ENCODE data around the gene SYCP3.
"Not testable (repeated sequence)": the region's sequence is repeated elsewhere in the genome, so short reads cannot be mapped to it uniquely, and the experiment has no call there.

SYCP3 gene

DNA sequence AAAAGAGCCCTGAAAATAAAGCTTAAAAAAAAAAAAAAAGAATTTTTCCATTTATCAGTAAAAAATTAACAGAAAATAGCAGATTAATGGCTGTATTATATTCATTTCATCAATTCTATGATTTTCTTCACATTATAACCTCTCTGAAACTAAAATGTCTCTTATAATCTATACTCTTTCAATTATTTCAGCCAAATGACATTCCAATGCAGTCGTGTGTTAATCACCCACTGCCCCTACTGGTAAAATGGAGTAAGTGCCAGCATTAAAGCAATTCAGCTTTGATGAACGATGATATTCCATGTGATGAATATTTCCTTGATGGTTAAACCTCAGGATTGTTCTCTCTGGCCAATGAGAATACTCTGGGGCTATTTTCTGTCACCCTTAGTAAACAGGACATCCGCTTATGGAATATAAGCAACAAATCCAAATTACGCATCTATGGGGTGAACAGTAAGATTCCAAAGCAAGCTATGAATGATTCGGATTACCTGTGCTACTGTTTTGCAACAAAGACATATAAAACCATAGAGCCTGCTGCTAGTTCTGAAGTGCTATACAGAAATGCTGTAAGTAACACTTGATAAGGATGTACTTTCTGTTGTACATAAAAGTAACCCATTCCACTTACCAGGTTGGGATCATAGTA is 20.3 kb upstream of the SYCP3 start:
- no peak for DNase-seq (ENCODE audit: low read depth in 2 of 2)

- no peak for DNase-seq (ENCODE audit: low read depth in 2 of 2)
Measured at GRCh38 chr12:101750152-101750551, 10.9 kb upstream of the SYCP3 start.

DNA sequence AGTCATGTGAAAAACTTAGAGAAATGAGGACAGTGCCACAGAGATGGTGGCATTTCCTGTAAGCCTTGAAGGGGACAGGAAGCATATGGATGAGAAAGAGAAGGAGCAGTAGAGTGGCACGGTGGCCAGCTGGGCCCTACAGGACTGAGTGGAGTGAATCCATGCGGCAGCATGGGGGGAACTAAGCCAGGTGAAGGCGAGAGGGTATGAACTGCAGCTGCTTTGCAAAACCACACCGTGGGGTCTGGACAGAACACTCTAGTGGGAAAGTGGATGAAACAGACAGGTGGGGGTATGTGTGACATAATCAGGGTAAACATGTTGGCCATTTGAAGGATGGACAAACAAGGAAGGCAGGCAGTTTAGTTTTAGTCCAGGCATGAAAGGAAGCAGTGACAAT is 10.4 kb upstream of the SYCP3 start:
- DNase-seq (ENCODE audit: low read depth in 2 of 2), result no peak

DNA sequence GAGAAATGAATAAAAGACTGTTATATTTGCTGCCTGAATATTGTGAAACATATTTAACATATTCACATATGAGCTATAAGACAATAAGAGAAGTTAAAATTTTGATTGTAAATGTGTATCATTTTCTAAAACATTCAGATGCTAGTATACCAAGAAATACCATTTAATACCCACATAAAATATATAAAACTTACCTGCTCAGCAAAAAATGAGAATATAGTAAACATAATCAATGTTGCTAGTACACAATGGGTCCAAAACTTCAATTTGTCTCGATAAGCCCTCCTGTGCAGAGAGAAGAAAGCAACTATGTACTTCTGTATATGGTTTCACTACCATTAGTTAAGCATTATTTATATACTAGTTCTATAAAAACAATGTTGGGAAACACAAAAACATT is 9.6 kb upstream of the SYCP3 start:
- DNase-seq (ENCODE audit: low read depth in 2 of 2), result no peak

- DNase-seq (ENCODE audit: low read depth in 2 of 2), result no peak
Measured at GRCh38 chr12:101747697-101748096, 8.4 kb upstream of the SYCP3 start.

- no peak for DNase-seq (ENCODE audit: low read depth in 2 of 2)
Measured at GRCh38 chr12:101746661-101747060, 7.4 kb upstream of the SYCP3 start.

DNA sequence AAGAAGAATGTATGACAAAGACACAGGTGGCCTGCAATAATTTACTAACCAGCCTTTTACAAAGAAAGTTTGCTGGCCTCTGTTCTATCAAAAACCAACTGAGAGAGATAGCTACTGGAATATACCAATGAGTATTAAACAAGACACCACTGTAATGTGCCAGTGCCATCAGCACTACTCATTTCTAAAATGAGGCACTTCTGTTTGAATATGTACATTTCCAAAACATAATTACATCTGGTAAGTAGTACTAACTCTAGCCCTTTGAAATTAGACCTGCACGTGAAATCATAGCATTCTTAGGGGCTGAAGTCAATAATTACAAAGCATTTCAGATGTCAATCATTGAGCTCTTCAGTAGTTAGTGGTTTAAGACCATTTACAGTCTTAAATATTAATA is 6.9 kb upstream of the SYCP3 start:
- no peak for DNase-seq (ENCODE audit: low read depth in 2 of 2)

DNA sequence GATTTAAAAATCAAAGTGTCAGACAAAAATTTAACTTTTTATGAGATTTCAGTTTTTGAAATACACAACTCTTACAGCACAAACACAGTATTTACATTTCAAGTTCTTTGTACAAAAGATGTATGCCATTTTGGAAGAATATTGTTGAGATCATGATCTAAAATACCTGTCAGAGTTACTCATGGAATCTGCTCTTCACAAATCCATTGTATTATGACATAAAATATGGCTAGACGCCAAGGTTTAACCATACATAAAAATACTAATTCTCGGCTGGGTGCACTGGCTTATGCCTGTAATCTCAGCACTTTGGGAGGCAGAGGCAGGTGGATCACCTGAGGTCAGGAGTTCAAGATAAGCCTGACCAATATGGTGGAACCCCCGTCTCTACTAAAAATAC is 6.2 kb upstream of the SYCP3 start:
- DNase-seq (ENCODE audit: low read depth in 2 of 2), result no peak

DNA sequence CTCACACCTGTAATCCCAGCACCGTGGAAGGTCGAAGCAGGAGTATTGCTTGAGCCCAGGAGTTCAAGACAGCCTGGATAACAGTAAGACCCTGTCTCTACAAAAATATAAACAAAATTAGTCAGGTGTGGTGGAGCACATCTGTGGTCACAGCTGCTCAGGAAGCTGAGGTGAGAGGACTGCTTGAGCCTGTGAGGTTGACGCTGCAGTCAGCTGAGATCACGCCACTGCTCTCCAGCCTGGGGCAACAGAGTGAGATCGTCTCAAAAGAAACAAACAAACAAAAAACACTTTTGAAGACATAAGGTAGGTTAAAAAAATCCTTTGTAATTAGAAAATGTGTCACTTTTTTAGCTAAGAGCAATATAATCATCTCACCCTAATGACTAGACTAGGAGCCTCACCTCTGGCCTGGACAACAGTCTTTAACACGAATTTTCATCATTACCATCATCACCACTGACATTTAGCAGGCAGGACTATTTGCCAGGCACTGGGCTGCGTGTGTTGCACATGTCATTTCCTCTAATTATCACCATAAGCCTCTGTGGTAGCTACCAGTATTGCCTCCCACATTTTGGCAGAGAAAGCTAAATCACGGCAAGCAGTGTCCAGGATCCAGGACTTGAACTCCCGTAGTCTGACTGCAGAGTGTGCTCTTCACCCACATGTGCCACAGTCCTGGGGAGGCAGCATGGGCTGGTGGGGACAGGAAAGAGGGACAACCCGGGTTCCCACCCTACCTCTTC is 4.6 kb upstream of the SYCP3 start:
- DNase-seq (ENCODE audit: low read depth in 2 of 2), result no peak

- DNase-seq (ENCODE audit: low read depth in 2 of 2), result no peak
Measured at GRCh38 chr12:101743242-101743641, 4.0 kb upstream of the SYCP3 start.

DNA sequence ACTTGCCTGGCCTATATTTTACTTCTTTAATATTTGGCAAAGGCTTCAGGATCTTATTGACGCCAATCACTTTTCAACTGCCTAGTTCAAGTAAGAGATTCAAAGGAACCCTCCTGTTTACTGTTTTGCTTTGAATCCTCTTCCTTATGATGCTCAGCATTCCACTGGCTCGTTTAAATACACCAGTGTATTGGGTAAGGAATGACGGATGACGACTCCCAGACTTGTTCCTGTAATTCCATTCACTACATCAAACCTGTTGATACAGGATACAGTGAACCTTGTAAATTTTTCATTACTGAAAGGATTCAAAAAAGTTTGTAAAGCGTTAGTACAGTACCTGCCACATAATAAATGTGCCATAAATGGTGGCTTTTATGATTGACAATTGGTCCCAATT is 1.7 kb upstream of the SYCP3 start:
- DNase-seq (ENCODE audit: low read depth in 2 of 2), result no peak

GRCh38 chr12:101740566-101740965 is 1.3 kb upstream of the SYCP3 start:
- no peak for DNase-seq (ENCODE audit: low read depth in 2 of 2)

DNA sequence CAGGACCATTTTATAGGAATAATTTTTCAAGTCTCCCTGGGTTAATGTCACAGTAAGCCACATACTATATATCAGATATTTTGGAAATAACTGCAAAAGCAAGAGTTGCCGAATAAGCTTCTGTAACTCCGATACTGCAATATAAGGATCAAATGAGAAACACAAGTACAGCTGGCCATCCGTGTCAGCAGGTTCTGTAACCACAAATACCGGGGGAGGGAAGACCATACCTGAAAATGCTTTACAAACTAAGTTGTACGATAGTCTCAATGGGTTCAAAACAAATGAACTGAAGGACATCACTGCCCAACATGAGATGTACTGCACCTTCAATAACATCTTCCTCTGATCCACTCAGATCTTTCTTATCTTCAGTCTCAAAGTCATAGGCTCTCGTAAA is 1.8 kb downstream of the SYCP3 start:
- DNase-seq (ENCODE audit: low read depth in 2 of 2), result no peak

DNA sequence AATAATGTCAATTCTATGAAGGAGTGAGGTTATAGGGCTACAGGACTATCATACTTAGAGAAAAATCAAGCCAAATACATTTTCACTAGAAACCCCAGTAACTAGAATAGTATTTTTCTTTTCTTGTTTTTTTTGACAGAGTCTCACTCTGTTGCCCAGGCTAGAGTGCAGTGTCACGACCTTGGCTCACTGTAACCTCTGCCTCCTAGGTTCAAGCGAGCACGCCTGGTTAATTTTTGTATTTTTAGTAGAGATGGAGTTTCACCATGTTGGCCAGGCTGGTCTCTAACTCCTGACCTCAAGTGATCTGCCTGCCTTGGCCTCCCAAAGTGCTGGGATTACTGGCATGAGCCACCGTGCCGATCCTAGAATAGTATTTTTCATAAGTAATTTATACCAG is 4.8 kb downstream of the SYCP3 start:
- not testable (repeated sequence) for DNase-seq (ENCODE audit: low read depth in 2 of 2)

- DNase-seq (ENCODE audit: low read depth in 2 of 2), result no peak
Measured at GRCh38 chr12:101733166-101733565, 6.1 kb downstream of the SYCP3 start.

- DNase-seq (ENCODE audit: low read depth in 2 of 2), result no peak
Measured at GRCh38 chr12:101732318-101732717, 6.9 kb downstream of the SYCP3 start.

DNA sequence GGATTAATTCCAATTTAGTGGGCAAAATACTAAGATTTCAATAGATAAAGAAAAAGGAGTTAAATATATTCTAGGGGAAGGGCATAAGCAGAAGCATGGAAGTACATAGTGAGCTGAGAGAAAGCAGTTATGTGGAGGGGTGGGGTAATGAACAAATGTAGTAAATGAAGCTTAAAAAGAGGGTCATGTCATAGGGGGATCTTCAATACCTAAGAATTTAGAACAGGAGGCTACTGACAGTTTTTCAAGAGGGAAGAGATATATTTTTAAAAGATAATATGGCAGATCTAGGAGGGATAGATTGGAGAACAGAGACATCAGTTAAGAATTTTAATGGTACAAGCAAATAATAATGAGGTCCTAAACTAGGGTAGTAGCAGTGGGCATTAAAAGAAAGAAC is 9.4 kb downstream of the SYCP3 start:
- DNase-seq (ENCODE audit: low read depth in 2 of 2), result no peak

DNA sequence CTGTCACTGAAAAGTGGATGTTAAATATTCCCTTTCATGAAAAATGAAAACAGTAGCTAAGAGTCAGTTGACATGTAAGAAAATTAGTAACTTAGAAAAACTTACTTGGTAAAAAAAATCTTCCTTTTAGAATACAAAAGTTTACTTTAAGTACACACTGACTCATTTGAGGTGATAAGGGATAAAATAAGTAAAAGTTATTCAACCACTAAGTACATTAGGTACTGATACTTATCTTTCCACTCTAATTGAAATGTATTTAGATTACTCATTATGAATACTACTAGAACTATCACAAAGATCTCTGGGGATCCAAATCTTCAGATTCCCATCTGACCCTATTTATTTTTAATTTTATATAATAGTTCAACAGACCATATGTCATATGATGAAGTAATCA is 12.2 kb downstream of the SYCP3 start:
- no peak for DNase-seq (ENCODE audit: low read depth in 2 of 2)

- no peak for DNase-seq (ENCODE audit: low read depth in 2 of 2)
Measured at GRCh38 chr12:101722392-101722791, 16.9 kb downstream of the SYCP3 start.

GRCh38 chr12:101720118-101720517 is 19.1 kb downstream of the SYCP3 start:
- DNase-seq (ENCODE audit: low read depth in 2 of 2), result no peak

GRCh38 chr12:101719566-101719965 is 19.7 kb downstream of the SYCP3 start:
- DNase-seq (ENCODE audit: low read depth in 2 of 2), result no peak

GRCh38 chr12:101714877-101715444 is 24.3 kb downstream of the SYCP3 start:
- DNase-seq (ENCODE audit: low read depth in 2 of 2), result no peak

- no peak for DNase-seq (ENCODE audit: low read depth in 2 of 2)
Measured at GRCh38 chr12:101713930-101714329, 25.3 kb downstream of the SYCP3 start.

Data from stimulated activated CD4-positive, alpha-beta T cell treated with anti-CD3 and anti-CD28 coated beads, Interleukin-4, amount 100 ng/mL, for 48 hours (primary cell).